HG03521 (cell line): Measurements from ENCODE around the gene SLC9A9.
A peak's percentile ranks its signal among the peaks of the same experiment; 100 is the strongest.

Experiments
- ATAC-seq: cut with Tn5 transposase; IDR thresholded peaks from one replicate; pipeline ENCODE4 v1.9.1; 2021; ENCODE audit warnings: mild to moderate bottlenecking, moderate library complexity; ENCODE audit not compliant: unreplicated experiment

The SLC9A9 gene

GRCh38 chr3:143604402-143605185 lies 243.7 kb downstream of the SLC9A9 start:
- ATAC-seq = peak; percentile 81

GRCh38 chr3:143603774-143604173 lies 244.5 kb downstream of the SLC9A9 start:
- ATAC-seq = no peak

- no peak for ATAC-seq
Observed at GRCh38 chr3:143601723-143602484, 246.4 kb downstream of the SLC9A9 start.

GRCh38 chr3:143600756-143601718 lies 247.2 kb downstream of the SLC9A9 start:
- no peak for ATAC-seq

GRCh38 chr3:143597774-143598652 lies 250.3 kb downstream of the SLC9A9 start:
- ATAC-seq = no peak

GRCh38 chr3:143596957-143597642 lies 251.2 kb downstream of the SLC9A9 start:
- no peak for ATAC-seq

- ATAC-seq = peak; percentile 94
Observed at GRCh38 chr3:143595456-143596077, 252.7 kb downstream of the SLC9A9 start.

GRCh38 chr3:143594206-143594605 lies 254.1 kb downstream of the SLC9A9 start:
- ATAC-seq = no peak

- no peak for ATAC-seq
Observed at GRCh38 chr3:143590660-143591059, 257.6 kb downstream of the SLC9A9 start.

GRCh38 chr3:143586576-143586975 lies 261.7 kb downstream of the SLC9A9 start:
- no peak for ATAC-seq

GRCh38 chr3:143585720-143586456 lies 262.4 kb downstream of the SLC9A9 start:
- ATAC-seq = no peak

- no peak for ATAC-seq
Observed at GRCh38 chr3:143584474-143584873, 263.8 kb downstream of the SLC9A9 start.

GRCh38 chr3:143581972-143582722 lies 266.1 kb downstream of the SLC9A9 start:
- no peak for ATAC-seq

- ATAC-seq = no peak
Observed at GRCh38 chr3:143578810-143579435, 269.3 kb downstream of the SLC9A9 start.

GRCh38 chr3:143576568-143577270 lies 271.5 kb downstream of the SLC9A9 start:
- ATAC-seq = no peak

GRCh38 chr3:143574933-143575332 lies 273.3 kb downstream of the SLC9A9 start:
- ATAC-seq = no peak
